Measurements from ENCODE around the gene MARCHF6.

DNA sequence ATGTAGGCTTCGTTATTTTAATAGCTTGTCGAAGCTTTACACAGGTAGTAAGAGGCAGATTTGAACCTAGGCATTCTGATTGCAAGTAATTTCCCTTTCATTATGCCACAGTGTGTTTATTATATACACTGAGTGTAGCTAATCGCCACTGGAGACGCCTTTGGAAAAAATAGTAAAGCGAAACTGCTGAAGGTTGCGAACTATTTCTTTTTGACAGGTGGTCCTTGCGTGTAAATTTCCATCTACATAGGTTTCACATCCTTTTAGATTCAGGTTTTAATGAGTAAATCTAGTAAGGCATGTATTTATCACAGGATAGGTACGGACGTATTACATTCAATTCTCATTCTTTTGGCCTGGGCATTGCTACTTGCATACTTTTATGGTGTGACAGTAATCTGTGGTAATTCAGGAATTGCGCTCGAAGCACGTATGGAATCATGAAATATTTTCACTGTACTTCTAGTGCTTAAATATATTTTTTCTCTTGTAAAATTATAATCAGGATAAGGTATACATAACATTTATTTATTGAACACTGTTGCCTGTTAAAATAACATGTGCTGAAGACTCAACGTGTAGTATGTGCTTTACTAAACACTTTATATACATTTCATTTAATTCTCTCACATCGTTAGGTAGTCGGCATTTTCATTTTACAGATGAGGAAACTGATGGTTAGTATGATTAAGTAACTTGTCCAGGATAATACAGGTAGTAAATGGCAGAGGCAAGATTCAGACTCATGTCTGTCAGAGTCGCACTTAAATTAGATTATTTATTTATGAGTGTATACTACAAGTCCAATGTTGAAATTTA lies 1.8 kb downstream of the MARCHF6 start:
- TF ChIP-seq POLR2A (IDR thresholded peaks at IDR 0.05): no peak
- TF ChIP-seq, protein P1, sequence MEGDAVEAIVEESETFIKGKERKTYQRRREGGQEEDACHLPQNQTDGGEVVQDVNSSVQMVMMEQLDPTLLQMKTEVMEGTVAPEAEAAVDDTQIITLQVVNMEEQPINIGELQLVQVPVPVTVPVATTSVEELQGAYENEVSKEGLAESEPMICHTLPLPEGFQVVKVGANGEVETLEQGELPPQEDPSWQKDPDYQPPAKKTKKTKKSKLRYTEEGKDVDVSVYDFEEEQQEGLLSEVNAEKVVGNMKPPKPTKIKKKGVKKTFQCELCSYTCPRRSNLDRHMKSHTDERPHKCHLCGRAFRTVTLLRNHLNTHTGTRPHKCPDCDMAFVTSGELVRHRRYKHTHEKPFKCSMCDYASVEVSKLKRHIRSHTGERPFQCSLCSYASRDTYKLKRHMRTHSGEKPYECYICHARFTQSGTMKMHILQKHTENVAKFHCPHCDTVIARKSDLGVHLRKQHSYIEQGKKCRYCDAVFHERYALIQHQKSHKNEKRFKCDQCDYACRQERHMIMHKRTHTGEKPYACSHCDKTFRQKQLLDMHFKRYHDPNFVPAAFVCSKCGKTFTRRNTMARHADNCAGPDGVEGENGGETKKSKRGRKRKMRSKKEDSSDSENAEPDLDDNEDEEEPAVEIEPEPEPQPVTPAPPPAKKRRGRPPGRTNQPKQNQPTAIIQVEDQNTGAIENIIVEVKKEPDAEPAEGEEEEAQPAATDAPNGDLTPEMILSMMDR (IDR thresholded peaks at IDR 0.05): no peak

All from heart left ventricle (tissue), 13 donors.